ENCODE data around the gene TTC28.
"Not testable (repeated sequence)": the region's sequence is repeated elsewhere in the genome, so short reads cannot be mapped to it uniquely, and the experiment has no call there.

TTC28 gene

GRCh38 chr22:28678170-28678569 is 1.5 kb downstream of the TTC28 start:
- not testable (repeated sequence) for DNase-seq (ENCODE audit: low read depth)

GRCh38 chr22:28674121-28674563 is 5.5 kb downstream of the TTC28 start:
- no peak for DNase-seq (ENCODE audit: low read depth)

DNA sequence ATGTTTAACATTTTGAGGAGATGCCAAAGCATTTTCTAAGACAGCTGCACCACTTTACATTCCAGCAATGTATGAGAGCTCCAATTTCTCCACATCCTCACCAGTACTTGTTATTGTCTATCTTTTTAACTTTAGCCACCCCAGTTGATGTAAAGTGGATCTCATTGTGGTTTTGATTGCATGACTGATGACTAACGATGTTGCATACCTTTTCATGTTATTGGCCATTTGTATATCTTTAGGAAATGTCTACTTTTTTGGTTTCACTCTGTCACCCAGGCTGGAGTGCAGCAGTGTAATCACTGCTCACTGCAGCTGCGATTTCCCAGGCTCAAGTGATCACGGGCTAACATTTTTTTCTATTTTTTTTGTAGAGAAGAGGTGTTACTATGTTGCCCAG is 8.9 kb downstream of the TTC28 start:
- DNase-seq (ENCODE audit: low read depth): no peak

DNA sequence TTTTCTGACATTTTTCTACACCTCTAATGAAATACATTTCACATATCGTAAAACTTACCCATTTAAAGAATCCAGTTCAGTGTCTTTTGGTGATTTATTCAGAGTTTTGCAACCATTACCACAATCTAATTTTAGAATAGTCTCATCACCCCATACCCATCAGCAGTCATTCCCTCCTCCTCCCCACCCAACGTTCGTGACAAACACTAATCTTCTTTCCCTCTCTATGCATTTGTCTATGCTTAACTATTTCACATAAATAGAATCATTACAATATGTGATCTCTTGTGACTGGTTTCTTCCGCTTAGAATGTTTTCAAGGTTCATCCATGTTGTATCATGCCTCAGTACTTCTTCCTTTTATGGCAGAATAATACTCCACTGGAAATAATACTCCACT is 9.5 kb downstream of the TTC28 start:
- no peak for DNase-seq (ENCODE audit: low read depth)

DNA sequence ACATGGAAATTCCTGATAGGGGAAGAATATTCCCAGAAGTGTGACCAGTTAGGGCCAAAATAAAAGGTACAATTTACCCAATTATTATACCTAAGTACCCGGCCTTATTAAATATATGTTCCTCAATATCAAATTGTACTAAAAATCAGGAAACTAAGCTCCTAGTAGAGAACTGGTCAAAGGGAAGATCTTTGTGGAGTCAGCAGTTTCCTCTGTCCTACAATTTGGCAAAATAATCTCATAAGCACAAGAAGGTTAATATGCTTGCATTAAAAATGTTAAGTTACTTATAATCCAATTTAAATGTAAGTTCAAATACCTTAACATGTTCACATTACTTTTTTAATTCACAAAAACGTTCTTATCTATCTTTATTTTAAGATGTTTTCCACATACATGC is 10.3 kb downstream of the TTC28 start:
- DNase-seq (ENCODE audit: low read depth): no peak

GRCh38 chr22:28663569-28663942 is 16.1 kb downstream of the TTC28 start:
- not testable (repeated sequence) for DNase-seq (ENCODE audit: low read depth)

DNA sequence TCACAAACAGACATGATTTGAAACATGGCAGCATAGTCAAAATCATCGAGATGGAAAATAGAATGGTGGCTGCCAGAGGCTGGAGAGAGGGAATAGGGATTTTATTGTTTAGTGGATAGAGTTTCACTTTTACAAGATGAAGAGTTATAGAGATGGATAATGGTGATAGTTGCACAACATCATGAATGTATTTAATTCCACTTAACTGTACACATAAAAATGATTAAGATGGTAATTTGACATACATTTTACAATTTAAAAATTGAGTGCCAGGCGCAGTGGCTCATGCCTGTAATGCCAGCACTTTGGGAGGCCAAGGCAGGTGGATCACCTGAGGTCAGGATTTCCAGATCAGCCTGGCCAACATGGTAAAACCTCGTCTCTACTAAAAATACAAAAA is 21.2 kb downstream of the TTC28 start:
- no peak for DNase-seq (ENCODE audit: low read depth)

GRCh38 chr22:28656181-28656580 is 23.5 kb downstream of the TTC28 start:
- DNase-seq (ENCODE audit: low read depth): no peak

GRCh38 chr22:28650463-28650862 is 29.2 kb downstream of the TTC28 start:
- DNase-seq (ENCODE audit: low read depth): no peak

GRCh38 chr22:28648792-28649191 is 30.8 kb downstream of the TTC28 start:
- DNase-seq (ENCODE audit: low read depth): no peak

- no peak for DNase-seq (ENCODE audit: low read depth)
Measured at GRCh38 chr22:28647216-28647615, 32.4 kb downstream of the TTC28 start.

DNA sequence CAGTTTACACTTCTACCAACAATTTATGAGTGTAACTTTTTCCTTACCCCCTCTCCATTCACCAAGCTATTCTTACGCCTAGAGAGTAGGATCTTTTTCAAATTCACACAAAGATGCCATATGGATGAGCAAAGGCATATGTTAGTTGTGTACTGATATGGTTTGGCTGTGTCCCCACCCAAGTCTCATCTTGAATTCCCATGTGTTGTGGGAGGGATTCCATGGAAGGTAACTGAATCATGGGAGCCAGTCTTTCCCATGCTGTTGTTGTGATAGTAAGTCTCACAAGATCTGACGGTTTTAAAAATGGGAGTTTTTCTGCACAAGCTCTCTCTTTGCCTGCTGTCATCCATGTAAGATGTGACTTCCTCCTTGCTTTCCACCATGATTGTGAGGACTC is 40.3 kb downstream of the TTC28 start:
- DNase-seq (ENCODE audit: low read depth): no peak

- no peak for DNase-seq (ENCODE audit: low read depth)
Measured at GRCh38 chr22:28637225-28637624, 42.4 kb downstream of the TTC28 start.

DNA sequence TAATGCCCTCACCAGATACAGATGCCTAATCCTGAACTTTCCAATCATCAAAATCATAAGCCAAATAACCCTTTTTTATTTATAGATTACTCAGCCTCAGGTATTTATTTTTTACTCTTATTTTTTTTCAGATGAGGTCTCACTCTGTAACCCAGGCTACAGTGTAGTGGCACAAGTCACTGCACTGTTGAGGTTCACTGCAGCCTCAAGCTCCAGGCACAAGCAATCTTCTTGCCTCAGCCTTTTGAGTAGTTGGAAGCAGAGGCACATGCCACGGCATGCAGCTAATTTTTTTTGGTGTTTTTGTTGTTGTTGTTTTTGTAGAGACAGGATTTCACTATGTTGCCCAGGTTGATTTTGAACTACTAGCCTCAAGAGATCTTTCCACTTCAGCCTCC is 49.5 kb downstream of the TTC28 start:
- DNase-seq (ENCODE audit: low read depth): no peak

DNA sequence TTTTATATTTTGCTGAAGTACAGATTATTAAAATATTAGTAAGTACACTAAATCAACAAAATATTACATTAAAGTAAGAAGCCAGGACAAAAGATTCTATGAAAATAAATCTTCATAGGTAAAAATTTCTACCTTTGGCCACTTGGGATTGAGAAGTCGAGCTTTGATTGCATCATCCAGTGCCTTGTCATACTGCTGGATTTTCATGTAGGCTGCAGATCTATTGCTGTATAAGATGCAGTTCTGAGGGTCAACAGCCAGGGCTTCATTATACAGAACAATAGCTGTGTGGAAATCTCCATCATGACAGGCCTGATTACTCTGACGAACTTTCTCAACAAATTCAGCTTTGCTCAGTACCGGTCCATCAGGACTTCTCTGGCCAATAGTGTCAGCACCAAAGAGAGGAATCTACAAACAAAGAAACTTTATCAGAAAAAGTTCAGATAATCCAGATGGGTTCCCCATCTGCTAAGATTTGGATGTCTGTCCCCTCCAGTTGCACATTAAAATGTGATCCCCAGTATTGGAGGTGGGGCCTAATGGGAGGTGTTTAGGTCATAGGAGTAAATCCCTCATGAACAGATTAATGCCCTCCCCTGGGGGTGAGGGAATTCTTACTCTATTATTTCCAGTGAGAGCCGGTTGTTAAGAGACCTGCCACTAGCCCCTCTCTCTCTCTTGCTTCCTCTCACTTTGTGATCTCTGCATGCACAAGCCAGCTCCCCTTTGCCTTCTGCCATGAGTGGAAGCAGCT is 50.0 kb downstream of the TTC28 start:
- DNase-seq (ENCODE audit: low read depth): no peak

GRCh38 chr22:28628766-28629165 is 50.9 kb downstream of the TTC28 start:
- DNase-seq (ENCODE audit: low read depth): no peak

DNA sequence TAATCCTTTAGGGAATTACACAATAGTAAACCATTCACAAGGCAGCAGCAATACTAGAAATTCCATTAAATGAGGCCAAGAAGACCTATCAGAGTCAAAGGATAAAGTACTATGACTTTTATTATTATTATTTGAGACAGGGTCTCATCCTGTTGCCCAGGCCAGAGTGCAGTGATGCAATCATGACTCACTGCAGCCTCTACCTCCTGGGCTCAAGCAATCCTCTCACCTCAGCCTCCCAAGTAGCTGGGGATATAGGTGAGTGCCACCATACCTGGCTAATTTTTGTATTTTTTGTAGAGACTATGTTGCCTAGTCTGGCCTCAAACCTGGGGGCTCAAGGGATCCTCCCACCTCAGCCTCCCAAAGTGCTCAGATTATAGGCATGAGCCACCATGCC is 51.8 kb downstream of the TTC28 start:
- DNase-seq (ENCODE audit: low read depth): no peak

GRCh38 chr22:28620244-28620922 is 59.3 kb downstream of the TTC28 start:
- no peak for DNase-seq (ENCODE audit: low read depth)

- no peak for DNase-seq (ENCODE audit: low read depth)
Measured at GRCh38 chr22:28619236-28619635, 60.4 kb downstream of the TTC28 start.

DNA sequence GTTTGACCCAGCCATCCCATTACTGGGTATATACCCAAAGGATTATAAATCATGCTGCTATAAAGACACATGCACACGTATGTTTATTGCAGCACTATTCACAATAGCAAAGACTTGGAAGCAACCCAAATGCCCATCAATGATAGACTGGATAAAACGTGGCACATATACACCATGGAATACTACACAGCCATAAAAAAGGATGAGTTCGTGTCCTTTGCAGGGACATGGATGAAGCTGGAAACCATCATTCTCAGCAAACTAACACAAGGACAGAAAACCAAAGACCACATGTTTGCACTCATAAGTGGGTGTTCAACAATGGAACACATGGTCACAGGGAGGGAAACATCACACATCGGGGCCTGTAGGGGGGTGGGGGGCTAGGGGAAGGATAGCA is 64.2 kb downstream of the TTC28 start:
- DNase-seq (ENCODE audit: low read depth): not testable (repeated sequence)

DNA sequence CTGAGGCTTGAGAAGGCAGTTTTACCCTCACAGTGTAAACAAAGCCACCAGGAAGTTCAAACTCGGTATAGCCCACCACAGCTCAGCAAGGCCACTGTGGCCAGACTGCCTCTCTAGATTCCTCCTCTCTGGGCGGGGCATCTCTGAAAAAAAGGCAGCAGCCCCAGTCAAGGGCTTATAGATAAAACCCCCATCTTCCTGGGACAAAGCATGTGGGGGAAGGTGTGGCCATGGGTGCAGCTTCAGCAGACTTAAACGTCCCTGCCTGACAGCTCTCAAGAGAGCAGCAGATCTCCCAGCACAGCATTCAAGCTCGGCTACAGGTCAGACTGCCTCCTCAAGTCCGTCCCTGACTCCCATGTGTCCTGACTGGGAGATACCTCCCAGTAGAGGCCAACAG is 69.7 kb downstream of the TTC28 start:
- DNase-seq (ENCODE audit: low read depth): no peak

GRCh38 chr22:28608546-28608945 is 71.1 kb downstream of the TTC28 start:
- DNase-seq (ENCODE audit: low read depth): no peak

- no peak for DNase-seq (ENCODE audit: low read depth)
Measured at GRCh38 chr22:28607795-28608194, 71.8 kb downstream of the TTC28 start.
